ENCODE results near the gene SHLD2.
"Not testable (repeated sequence)": the region's sequence is repeated elsewhere in the genome, so short reads cannot be mapped to it uniquely, and the experiment has no call there.

SHLD2 gene, protein sequence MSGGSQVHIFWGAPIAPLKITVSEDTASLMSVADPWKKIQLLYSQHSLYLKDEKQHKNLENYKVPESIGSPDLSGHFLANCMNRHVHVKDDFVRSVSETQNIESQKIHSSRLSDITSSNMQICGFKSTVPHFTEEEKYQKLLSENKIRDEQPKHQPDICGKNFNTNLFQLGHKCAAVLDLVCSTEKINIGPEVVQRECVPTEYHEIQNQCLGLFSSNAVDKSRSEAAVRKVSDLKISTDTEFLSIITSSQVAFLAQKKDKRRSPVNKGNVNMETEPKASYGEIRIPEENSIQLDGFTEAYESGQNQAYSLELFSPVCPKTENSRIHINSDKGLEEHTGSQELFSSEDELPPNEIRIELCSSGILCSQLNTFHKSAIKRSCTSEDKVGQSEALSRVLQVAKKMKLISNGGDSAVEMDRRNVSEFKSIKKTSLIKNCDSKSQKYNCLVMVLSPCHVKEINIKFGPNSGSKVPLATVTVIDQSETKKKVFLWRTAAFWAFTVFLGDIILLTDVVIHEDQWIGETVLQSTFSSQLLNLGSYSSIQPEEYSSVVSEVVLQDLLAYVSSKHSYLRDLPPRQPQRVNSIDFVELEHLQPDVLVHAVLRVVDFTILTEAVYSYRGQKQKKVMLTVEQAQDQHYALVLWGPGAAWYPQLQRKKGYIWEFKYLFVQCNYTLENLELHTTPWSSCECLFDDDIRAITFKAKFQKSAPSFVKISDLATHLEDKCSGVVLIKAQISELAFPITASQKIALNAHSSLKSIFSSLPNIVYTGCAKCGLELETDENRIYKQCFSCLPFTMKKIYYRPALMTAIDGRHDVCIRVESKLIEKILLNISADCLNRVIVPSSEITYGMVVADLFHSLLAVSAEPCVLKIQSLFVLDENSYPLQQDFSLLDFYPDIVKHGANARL

DNA sequence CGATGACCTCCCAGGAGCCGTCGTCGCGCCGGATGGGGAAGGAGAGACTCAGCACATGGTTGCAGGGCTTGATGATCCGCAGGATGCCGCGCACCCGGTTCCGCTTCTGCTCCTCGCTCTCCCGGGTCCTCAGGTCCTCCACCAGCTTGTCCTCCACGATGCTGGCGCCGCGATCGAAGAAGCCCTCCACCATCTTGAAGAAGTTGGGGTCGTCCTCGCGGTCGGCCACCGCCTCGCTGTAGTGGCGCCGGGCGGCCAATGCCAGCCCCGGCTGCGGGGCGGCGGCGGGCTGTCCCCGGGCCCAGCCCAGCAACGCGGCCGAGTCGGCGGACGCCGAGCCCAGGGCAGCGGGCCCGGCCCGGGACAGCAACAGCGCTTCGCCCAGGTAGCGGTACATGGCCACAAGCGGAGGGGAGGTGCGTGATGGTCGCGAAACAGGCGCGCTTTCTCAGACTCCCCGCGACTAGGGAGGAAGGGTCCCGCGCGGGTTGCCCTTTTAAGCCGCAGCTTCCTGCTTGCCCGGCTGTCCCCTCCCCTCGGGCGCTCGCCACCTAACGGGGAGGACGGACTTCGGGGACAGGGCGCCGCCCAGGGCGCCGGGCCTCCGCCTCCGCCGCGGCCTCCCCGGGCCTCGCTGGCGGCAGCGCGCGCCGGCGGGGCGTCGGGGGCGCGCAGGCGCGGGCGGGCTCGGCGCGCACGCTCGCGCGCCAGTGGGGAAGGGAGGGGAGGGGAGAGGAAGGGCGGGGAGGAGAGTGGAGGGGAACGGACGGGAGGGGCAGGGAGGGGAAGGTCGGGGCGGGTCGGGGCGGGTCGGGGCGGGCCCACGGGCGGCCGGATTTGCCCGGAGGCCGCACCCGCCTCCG lies at the start of gene SHLD2, which contains the start of gene GLUD1:
SHLD2 (plus strand) TSS at position 834 of the 863 bp plus-strand sequence. CDS start 56,149 bp downstream, outside the sequence.
GLUD1 (minus strand) TSS at position 471 of the 863 bp plus-strand sequence; CDS start at position 397, 74 bp downstream.
- DNase-seq: peak; percentile 83

DNA sequence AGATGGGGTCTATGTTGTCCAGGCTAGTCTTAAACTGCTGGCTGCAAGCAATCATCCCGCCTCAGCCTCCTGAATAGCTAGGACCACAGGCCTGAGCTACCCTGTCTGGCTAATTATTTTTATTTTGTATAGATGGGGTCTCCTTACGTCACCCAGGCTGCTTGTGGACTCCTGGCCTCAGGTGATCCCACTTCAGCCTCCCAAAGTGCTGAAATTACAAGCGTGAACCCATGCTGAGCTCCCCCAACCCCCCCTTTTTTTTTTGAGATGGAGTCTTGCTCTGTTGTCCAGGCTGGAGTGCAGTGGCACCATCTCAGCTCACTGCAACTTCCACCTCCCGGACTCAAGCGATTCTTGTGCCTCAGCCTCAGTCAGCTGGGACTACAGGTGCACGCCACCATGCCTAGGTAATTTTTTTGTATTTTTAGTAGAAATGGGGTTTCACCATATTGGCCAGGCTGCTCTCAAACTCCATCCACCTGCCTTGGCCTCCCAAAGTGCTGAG lies 49.5 kb upstream of the SHLD2 start:
- no peak for DNase-seq

DNA sequence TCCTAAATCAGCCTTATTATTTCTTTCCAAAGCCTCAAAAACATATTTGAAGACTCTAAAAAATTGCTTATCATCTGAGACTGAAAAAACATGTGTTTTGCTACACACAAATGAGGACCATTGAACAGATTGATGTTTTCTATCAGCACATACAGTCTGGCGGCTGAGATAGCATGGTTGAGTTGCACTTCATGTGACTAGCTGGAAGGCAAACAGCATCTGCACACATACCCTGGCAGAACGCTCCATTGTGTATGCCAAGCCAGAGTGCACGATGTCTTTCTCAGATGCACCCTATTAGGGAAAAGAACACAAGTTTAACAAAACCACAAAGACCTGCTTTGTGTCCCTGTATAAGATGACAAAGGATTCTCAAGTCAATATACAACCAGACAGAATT lies 41.9 kb upstream of the SHLD2 start:
- DNase-seq: no peak

GRCh38 chr10:87053577-87054181 lies 41.3 kb upstream of the SHLD2 start:
- no peak for DNase-seq

GRCh38 chr10:87054373-87055295 lies 40.4 kb upstream of the SHLD2 start:
- no peak for DNase-seq

- no peak for DNase-seq
Measured at GRCh38 chr10:87058171-87058570, 36.8 kb upstream of the SHLD2 start.

- DNase-seq: no peak
Measured at GRCh38 chr10:87059401-87059800, 35.6 kb upstream of the SHLD2 start.

GRCh38 chr10:87060280-87060928 lies 34.6 kb upstream of the SHLD2 start:
- DNase-seq: no peak

GRCh38 chr10:87064651-87065050 lies 30.4 kb upstream of the SHLD2 start:
- no peak for DNase-seq

DNA sequence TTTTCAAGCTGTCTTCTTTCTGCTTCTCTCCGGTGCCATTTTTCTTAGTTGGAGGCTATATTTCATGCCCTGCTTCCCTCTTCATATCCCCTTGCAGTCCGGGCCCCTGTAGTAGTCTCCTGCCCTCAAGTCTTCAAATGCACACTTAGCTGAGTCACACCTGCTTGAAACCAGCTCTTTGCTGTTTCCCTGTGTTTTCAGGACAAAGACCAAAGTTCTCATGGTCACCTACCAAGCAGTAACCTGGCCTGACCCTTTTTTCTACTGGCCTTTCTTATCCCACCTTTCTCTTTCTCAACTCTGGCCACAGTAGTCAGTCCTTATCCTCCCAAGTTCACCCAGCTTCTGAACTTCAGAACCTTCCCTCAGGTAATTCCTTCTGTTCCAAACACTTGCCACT lies 28.8 kb upstream of the SHLD2 start:
- DNase-seq: no peak

GRCh38 chr10:87066865-87067264 lies 28.1 kb upstream of the SHLD2 start:
- DNase-seq: no peak

GRCh38 chr10:87068281-87068680 lies 26.7 kb upstream of the SHLD2 start:
- no peak for DNase-seq

GRCh38 chr10:87072449-87072848 lies 22.6 kb upstream of the SHLD2 start:
- DNase-seq: no peak

GRCh38 chr10:87076421-87076820 lies 18.6 kb upstream of the SHLD2 start:
- not testable (repeated sequence) for DNase-seq

DNA sequence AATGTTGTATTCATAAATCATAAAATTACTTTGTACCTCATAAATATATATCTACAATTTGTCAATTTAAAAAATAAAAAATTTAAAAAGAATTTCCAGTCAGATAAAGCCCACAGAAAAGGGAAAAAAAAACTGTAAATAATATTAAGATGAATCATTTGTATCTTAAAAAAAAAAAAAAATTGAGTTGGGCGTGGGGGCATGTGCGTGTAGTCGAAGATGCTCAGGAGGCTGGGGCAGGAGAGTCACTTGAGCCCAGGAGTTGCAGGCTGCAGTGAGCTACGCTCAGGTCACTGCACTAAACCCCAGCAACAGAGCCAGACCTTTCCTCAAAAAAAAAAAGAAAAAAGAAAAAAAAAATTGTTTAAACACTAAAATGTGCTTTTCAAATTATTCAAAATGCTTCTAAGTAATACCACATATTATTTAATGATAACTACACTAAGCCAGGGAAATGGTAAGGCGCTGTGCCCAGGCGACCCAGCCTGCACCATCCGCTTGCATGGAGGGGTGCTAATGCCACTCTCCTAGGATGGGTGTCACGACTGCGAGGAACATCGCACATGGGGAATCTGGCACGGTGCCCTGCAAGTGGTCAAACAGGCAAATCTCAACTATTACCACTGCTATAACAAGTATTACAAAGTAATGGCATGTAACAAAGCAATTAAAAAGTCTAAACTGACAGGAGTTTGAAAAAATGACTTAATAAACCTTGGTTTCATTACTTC lies 15.7 kb upstream of the SHLD2 start:
- DNase-seq: no peak

DNA sequence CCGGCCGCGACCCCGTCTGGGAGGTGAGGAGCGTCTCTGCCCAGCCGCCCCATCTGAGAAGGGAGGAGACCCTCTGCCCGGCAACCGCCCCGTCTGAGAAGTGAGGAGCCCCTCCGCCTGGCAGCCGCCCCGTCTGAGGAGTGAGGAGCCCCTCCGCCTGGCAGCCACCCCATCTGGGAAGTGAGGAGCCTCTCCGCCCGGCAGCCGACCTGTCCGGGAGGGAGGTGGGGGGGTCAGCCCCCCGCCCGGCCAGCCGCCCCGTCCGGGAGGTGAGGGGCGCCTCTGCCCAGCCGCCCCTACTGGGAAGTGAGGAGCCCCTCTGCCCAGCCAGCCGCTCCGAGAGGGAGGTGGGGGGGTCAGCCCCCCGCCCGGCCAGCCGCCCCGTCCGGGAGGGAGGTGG lies 14.4 kb upstream of the SHLD2 start:
- not testable (repeated sequence) for DNase-seq

DNA sequence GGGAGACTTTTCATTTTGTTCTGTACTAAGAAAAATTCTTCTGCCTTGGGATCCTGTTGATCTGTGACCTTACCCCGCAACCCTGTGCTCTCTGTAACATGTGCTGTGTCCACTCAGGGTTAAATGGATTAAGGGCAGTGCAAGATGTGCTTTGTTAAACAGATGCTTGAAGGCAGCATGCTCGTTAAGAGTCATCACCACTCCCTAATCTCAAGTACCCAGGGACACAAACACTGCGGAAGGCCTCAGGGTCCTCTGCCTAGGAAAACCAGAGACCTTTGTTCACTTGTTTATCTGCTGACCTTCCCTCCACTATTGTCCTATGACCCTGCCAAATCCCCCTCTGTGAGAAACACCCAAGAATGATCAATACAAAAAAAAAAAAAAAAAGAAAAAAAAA lies 13.4 kb upstream of the SHLD2 start:
- not testable (repeated sequence) for DNase-seq

- DNase-seq: not testable (repeated sequence)
Measured at GRCh38 chr10:87082219-87082618, 12.8 kb upstream of the SHLD2 start.

- DNase-seq: not testable (repeated sequence)
Measured at GRCh38 chr10:87083576-87084290, 11.3 kb upstream of the SHLD2 start.
